Measurements from ENCODE around the gene PLPPR4. TPM values are rescaled to one million over a fixed set of nuclear protein-coding genes. Genes with fewer than 3 reads are reported as not detected.

Gene PLPPR4
- total RNA-seq, 1 experiment from 2014 or later: not detected

DNA sequence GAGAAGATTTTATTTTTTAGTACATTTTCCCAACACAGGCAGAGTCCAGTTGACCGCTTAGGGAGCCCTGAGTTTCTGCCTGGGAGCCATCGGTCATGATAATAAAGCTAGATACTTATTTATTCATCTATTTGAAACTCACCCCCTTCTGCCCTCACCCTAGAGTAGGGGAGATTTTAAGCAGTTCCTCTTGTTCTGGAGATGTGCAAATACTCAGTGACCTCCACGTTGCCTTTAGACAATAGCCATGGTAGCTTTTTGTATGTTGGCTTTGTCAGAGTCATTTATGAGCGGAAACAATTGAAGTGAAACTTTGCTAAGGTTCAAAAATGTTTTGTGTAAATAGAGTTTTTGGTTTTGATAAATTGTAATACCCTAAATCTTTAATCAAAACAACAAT lies 45.7 kb upstream of the PLPPR4 start:
- BruUV-seq (replicated peaks): no TSS peak
- peaks cover 13% of the 10 kb centered on the region for H3K4me1 ChIP-seq
- no peak for DNase-seq
- Mint-ChIP-seq H3K9me3 (ENCODE audit: unreplicated experiment) (no peaks in the 10 kb centered on the region), H3K36me3 (ENCODE audit: insufficient read depth, unreplicated experiment) (no peaks in the 10 kb centered on the region), H3K4me1 (ENCODE audit: low read depth, unreplicated experiment) (no peaks in the 10 kb centered on the region), H3K27me3 (ENCODE audit: insufficient read depth, unreplicated experiment) (no peaks in the 10 kb centered on the region), H3K27ac (ENCODE audit: unreplicated experiment) (no peak overlapping the region), H3K4me3 (ENCODE audit: unreplicated experiment) (no peak overlapping the region)
- H3K9me3 ChIP-seq: peaks cover 4% of the 10 kb centered on the region; the same call in 1 of the 2 replicates
- intact Hi-C loops (cut with micrococcal nuclease; ENCODE audit: unreplicated experiment): no loop called here
- no peak overlapping the region for H3K4me3 ChIP-seq (ENCODE audit: low read depth, low read length)
- H3K36me3 ChIP-seq (ENCODE audit: control insufficient read depth, insufficient read depth, low read length): no peaks in the 10 kb centered on the region
- CTCF ChIA-PET: no interaction called here
- H3K27me3 ChIP-seq (replicated peaks; ENCODE audit: control insufficient read depth, insufficient read depth, low read length): no peaks in the 10 kb centered on the region
- TF ChIP-seq, protein P1, sequence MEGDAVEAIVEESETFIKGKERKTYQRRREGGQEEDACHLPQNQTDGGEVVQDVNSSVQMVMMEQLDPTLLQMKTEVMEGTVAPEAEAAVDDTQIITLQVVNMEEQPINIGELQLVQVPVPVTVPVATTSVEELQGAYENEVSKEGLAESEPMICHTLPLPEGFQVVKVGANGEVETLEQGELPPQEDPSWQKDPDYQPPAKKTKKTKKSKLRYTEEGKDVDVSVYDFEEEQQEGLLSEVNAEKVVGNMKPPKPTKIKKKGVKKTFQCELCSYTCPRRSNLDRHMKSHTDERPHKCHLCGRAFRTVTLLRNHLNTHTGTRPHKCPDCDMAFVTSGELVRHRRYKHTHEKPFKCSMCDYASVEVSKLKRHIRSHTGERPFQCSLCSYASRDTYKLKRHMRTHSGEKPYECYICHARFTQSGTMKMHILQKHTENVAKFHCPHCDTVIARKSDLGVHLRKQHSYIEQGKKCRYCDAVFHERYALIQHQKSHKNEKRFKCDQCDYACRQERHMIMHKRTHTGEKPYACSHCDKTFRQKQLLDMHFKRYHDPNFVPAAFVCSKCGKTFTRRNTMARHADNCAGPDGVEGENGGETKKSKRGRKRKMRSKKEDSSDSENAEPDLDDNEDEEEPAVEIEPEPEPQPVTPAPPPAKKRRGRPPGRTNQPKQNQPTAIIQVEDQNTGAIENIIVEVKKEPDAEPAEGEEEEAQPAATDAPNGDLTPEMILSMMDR (IDR thresholded peaks at IDR 0.05; ENCODE audit: insufficient read depth in 1 of 2, low read depth in 1 of 2, low read length in 1 of 2, severe bottlenecking in 1 of 2, unreplicated experiment in 1 of 2): no peak
- POLR2A ChIA-PET: no interaction called here

DNA sequence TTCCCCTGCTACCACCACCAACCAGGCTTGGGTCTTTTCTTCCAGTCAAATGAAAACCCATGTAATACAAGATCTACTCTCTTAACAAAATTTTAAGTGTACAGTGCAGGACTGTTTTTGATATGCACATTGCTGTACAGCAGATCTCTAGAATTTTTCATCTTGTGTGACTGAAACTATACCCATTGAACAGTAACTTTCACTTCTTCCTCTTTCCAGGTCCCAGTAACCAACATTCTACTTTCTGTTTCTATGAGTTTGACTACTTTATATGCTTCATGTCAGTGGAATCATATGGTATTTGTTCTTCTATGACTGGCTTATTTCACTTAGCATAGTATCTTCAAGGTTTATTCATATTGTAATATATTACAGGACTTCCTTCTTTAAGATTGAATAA lies 45.3 kb upstream of the PLPPR4 start:
- no TSS peak for BruUV-seq (replicated peaks)
- TF ChIP-seq, protein P1 (IDR thresholded peaks at IDR 0.05; ENCODE audit: insufficient read depth in 1 of 2, low read depth in 1 of 2, low read length in 1 of 2, severe bottlenecking in 1 of 2, unreplicated experiment in 1 of 2): no peak
- Histone ChIP-seq H3K9me3 (peaks cover 4% of the 10 kb centered on the region; the same call in 1 of the 2 replicates), H3K36me3 (ENCODE audit: control insufficient read depth, insufficient read depth, low read length) (no peaks in the 10 kb centered on the region), H3K27me3 (replicated peaks; ENCODE audit: control insufficient read depth, insufficient read depth, low read length) (no peaks in the 10 kb centered on the region), H3K4me3 (ENCODE audit: low read depth, low read length) (no peak overlapping the region), H3K4me1 (peaks cover 13% of the 10 kb centered on the region)
- Mint-ChIP-seq H3K36me3 (ENCODE audit: insufficient read depth, unreplicated experiment) (no peaks in the 10 kb centered on the region), H3K27ac (ENCODE audit: unreplicated experiment) (no peak overlapping the region), H3K4me3 (ENCODE audit: unreplicated experiment) (no peak overlapping the region), H3K27me3 (ENCODE audit: insufficient read depth, unreplicated experiment) (no peaks in the 10 kb centered on the region), H3K9me3 (ENCODE audit: unreplicated experiment) (no peaks in the 10 kb centered on the region), H3K4me1 (ENCODE audit: low read depth, unreplicated experiment) (no peaks in the 10 kb centered on the region)
- ChIA-PET POLR2A (no interaction called here), CTCF (no interaction called here)
- DNase-seq: no peak
- intact Hi-C loops (cut with micrococcal nuclease; ENCODE audit: unreplicated experiment): no loop called here

DNA sequence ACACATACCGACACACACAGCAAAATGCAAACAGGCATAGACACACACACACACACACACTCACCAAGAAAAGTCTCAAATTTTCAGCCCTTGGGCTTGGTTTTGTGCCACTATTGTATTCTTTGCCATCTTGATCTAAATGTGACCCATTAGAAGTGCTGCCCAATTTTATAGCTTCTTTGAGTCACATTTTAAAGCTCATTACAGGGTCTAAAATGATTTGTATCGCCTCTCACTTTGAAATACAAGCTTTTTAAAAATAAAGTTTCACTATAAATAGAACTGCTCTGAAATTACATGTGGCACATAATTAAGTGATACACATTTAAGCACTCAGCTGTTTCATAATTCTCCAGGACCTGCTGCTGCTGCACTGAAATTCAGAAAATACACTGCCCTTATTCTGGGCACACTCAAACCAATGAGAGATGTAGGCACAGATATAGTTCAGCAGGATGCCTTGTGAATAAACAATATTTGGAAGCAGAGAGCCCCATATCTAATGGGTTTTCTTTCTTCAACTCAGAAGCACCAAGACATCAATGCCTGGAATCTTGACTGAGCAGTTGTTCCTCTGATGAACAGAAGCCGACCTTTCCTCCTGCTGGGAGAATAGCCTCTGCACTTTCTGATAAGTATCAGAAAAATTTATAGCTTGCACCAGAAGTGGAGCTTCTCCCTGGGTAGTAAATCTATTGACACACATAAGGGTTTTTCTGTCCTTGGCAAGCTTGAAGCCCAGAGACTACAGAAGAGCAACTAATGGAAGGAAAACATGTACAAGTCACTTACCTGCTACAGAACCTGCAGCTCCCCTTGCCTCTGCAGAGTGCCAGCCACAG lies 37.0 kb upstream of the PLPPR4 start:
- no peak overlapping the region for H3K4me3 ChIP-seq (ENCODE audit: low read depth, low read length)
- no TSS peak for BruUV-seq (replicated peaks)
- Mint-ChIP-seq H3K36me3 (ENCODE audit: insufficient read depth, unreplicated experiment) (no peaks in the 10 kb centered on the region), H3K9me3 (ENCODE audit: unreplicated experiment) (no peaks in the 10 kb centered on the region), H3K27ac (ENCODE audit: unreplicated experiment) (no peak overlapping the region), H3K4me1 (ENCODE audit: low read depth, unreplicated experiment) (no peaks in the 10 kb centered on the region), H3K27me3 (ENCODE audit: insufficient read depth, unreplicated experiment) (peaks cover 5% of the 10 kb centered on the region), H3K4me3 (ENCODE audit: unreplicated experiment) (no peak overlapping the region)
- ChIA-PET CTCF (interaction anchor here (0.9 kb wide), 1 partner anchor 45 kb away, joined by 4 read pairs; no protein-coding TSS in a partner anchor), POLR2A (no interaction called here)
- no peak for DNase-seq
- no peaks in the 10 kb centered on the region for H3K9me3 ChIP-seq
- no peaks in the 10 kb centered on the region for H3K4me1 ChIP-seq
- H3K36me3 ChIP-seq (ENCODE audit: control insufficient read depth, insufficient read depth, low read length): no peaks in the 10 kb centered on the region
- TF ChIP-seq, protein P1 (IDR thresholded peaks at IDR 0.05; ENCODE audit: insufficient read depth in 1 of 2, low read depth in 1 of 2, low read length in 1 of 2, severe bottlenecking in 1 of 2, unreplicated experiment in 1 of 2): no peak
- intact Hi-C loops (cut with micrococcal nuclease; ENCODE audit: unreplicated experiment): no loop called here
- H3K27me3 ChIP-seq (replicated peaks; ENCODE audit: control insufficient read depth, insufficient read depth, low read length): no peaks in the 10 kb centered on the region

Data from Caco-2 (cell line).